ENCODE results near the gene MED23.

Gene MED23

GRCh38 chr6:131658287-131658686 lies 30.2 kb upstream of the MED23 start:
- no peak for TF ChIP-seq CTCF (conservative IDR thresholded peaks at IDR 0.05; ENCODE audit: low read length)
- TF ChIP-seq EZH2phosphoT487 (IDR thresholded peaks at IDR 0.05; ENCODE audit: borderline replicate concordance): no peak

GRCh38 chr6:131657630-131658111 lies 29.6 kb upstream of the MED23 start:
- Histone ChIP-seq H3K9me3 (ENCODE audit: insufficient read depth, low read depth, low read length) (no peaks in the 10 kb centered on the region), H3K4me2 (ENCODE audit: low read depth, low read length, poor library complexity, severe bottlenecking) (peak overlapping the region; percentile 33), H3K4me3 (ENCODE audit: low read length, poor library complexity, severe bottlenecking) (no peak overlapping the region), H3K79me2 (ENCODE audit: insufficient read depth, low read length) (no peaks in the 10 kb centered on the region), H3K4me1 (ENCODE audit: insufficient read depth, low read length, poor library complexity, severe bottlenecking) (peaks cover 29% of the 10 kb centered on the region), H3K9ac (ENCODE audit: low read depth, low read length, poor library complexity, severe bottlenecking) (no peak overlapping the region), H3K9me2 (replicated peaks; ENCODE audit: low read depth, low read length) (no peaks in the 10 kb centered on the region), H2AFZ (ENCODE audit: low read length) (no peak overlapping the region), H4K20me1 (ENCODE audit: insufficient read depth, low read length, poor library complexity, severe bottlenecking) (no peaks in the 10 kb centered on the region), H3K27me3 (ENCODE audit: insufficient read depth, low read length, poor library complexity, severe bottlenecking) (no peaks in the 10 kb centered on the region), H3F3A (ENCODE audit: low read depth) (no peaks in the 10 kb centered on the region), H3K36me3 (ENCODE audit: insufficient read depth, low read length) (no peaks in the 10 kb centered on the region)
- TF ChIP-seq EZH2phosphoT487 (IDR thresholded peaks at IDR 0.05; ENCODE audit: borderline replicate concordance) (no peak), CTCF (conservative IDR thresholded peaks at IDR 0.05; ENCODE audit: low read length) (no peak)

More at GRCh38 chr6:131658287-131658686, 30.2 kb upstream of the MED23 start:
- H3K9me2 ChIP-seq (replicated peaks; ENCODE audit: low read depth, low read length): no peaks in the 10 kb centered on the region
- peaks cover 29% of the 10 kb centered on the region for H3K4me1 ChIP-seq (ENCODE audit: insufficient read depth, low read length, poor library complexity, severe bottlenecking)
- H3K27me3 ChIP-seq (ENCODE audit: insufficient read depth, low read length, poor library complexity, severe bottlenecking): no peaks in the 10 kb centered on the region
- H3K4me3 ChIP-seq (ENCODE audit: low read length, poor library complexity, severe bottlenecking): no peak overlapping the region
- no peak overlapping the region for H2AFZ ChIP-seq (ENCODE audit: low read length)
- H3K9ac ChIP-seq (ENCODE audit: low read depth, low read length, poor library complexity, severe bottlenecking): no peak overlapping the region
- H3F3A ChIP-seq (ENCODE audit: low read depth): no peaks in the 10 kb centered on the region
- H3K79me2 ChIP-seq (ENCODE audit: insufficient read depth, low read length): no peaks in the 10 kb centered on the region
- peak overlapping the region; percentile 33 for H3K4me2 ChIP-seq (ENCODE audit: low read depth, low read length, poor library complexity, severe bottlenecking)
- H3K9me3 ChIP-seq (ENCODE audit: insufficient read depth, low read depth, low read length): no peaks in the 10 kb centered on the region
- no peaks in the 10 kb centered on the region for H3K36me3 ChIP-seq (ENCODE audit: insufficient read depth, low read length)
- H4K20me1 ChIP-seq (ENCODE audit: insufficient read depth, low read length, poor library complexity, severe bottlenecking): no peaks in the 10 kb centered on the region

GRCh38 chr6:131657222-131657621 lies 29.2 kb upstream of the MED23 start:
- Histone ChIP-seq H3K27me3 (ENCODE audit: insufficient read depth, low read length, poor library complexity, severe bottlenecking) (no peaks in the 10 kb centered on the region), H3K4me2 (ENCODE audit: low read depth, low read length, poor library complexity, severe bottlenecking) (peak overlapping the region; percentile 33), H3K36me3 (ENCODE audit: insufficient read depth, low read length) (no peaks in the 10 kb centered on the region), H3K4me1 (ENCODE audit: insufficient read depth, low read length, poor library complexity, severe bottlenecking) (peaks cover 29% of the 10 kb centered on the region), H2AFZ (ENCODE audit: low read length) (no peak overlapping the region), H3K4me3 (ENCODE audit: low read length, poor library complexity, severe bottlenecking) (no peak overlapping the region), H3F3A (ENCODE audit: low read depth) (no peaks in the 10 kb centered on the region), H3K9me2 (replicated peaks; ENCODE audit: low read depth, low read length) (no peaks in the 10 kb centered on the region), H3K9me3 (ENCODE audit: insufficient read depth, low read depth, low read length) (no peaks in the 10 kb centered on the region), H3K79me2 (ENCODE audit: insufficient read depth, low read length) (no peaks in the 10 kb centered on the region), H3K9ac (ENCODE audit: low read depth, low read length, poor library complexity, severe bottlenecking) (no peak overlapping the region), H4K20me1 (ENCODE audit: insufficient read depth, low read length, poor library complexity, severe bottlenecking) (no peaks in the 10 kb centered on the region)
- TF ChIP-seq EZH2phosphoT487 (IDR thresholded peaks at IDR 0.05; ENCODE audit: borderline replicate concordance) (no peak), CTCF (conservative IDR thresholded peaks at IDR 0.05; ENCODE audit: low read length) (no peak)

Data from Loucy (cell line).